CD4-positive, alpha-beta memory T cell (primary cell): ENCODE data around the gene C19orf12. TPM values are rescaled to one million over a fixed set of nuclear protein-coding genes. Genes with fewer than 3 reads are reported as not detected.

ENCODE experiments used
- CTCF ChIA-PET: fragments of 350-600 bp; sonication (Branson Sonifier 250); formaldehyde crosslinking; loops from one replicate; lab custom pipeline; 2021; ENCODE audit warnings: inconsistent platforms; ENCODE audit not compliant: partially characterized antibody; lab: Charles Lee
- POLR2A ChIA-PET: fragments of 350-600 bp; sonication (Branson Sonifier 250); formaldehyde crosslinking; loops from one replicate; lab custom pipeline; 2021; ENCODE audit not compliant: partially characterized antibody; lab: Charles Lee
- DNase-seq, 5 donors: peaks; one replicate each; pipeline versions ENCODE4 v3.0.0 to v3.0.0-alpha.2; 2020 to 2022; ENCODE audit warnings: mixed read lengths in 1 of 5
- H3K27ac ChIP-seq: one replicate; pipeline ENCODE4 v1.7.0; 2013; ENCODE audit warnings: low read depth, low read length
- H3K27me3 ChIP-seq: 2 replicates; pipeline ENCODE4 v1.7.0; 2013; ENCODE audit warnings: mild to moderate bottlenecking, low read length, moderate library complexity; ENCODE audit not compliant: insufficient read depth
- H3K36me3 ChIP-seq: 2 replicates; pipeline ENCODE4 v1.7.0; 2013; ENCODE audit warnings: mild to moderate bottlenecking, low read length, moderate library complexity; ENCODE audit not compliant: insufficient read depth
- H3K4me1 ChIP-seq: 2 replicates; pipeline ENCODE4 v1.7.0; 2013; ENCODE audit warnings: mild to moderate bottlenecking, low read length, moderate library complexity; ENCODE audit not compliant: insufficient read depth
- H3K4me3 ChIP-seq, 2 donors: one replicate each; pipeline ENCODE4 v1.7.0; 2013; ENCODE audit warnings: low read length in 2 of 2, mild to moderate bottlenecking in 1 of 2
- H3K9me3 ChIP-seq, 2 donors: one replicate each; pipeline ENCODE4 v1.7.0; 2013; ENCODE audit warnings: low read length in 2 of 2, control low read depth in 1 of 2; ENCODE audit not compliant: control insufficient read depth in 1 of 2
- H3K27ac Mint-ChIP-seq, 7 donors: one replicate each; pipeline ENCODE4 v1.8.0; 2020 to 2021; ENCODE audit warnings: mixed read lengths in 7 of 7, mild to moderate bottlenecking in 6 of 7, inconsistent platforms in 3 of 7, moderate library complexity in 3 of 7
- H3K27me3 Mint-ChIP-seq, 2 donors: one replicate each; pipeline ENCODE4 v1.8.0; 2020 to 2021; ENCODE audit warnings: mixed read lengths in 2 of 2
- H3K36me3 Mint-ChIP-seq, 2 donors: one replicate each; pipeline ENCODE4 v1.8.0; 2020 to 2021; ENCODE audit warnings: mixed read lengths in 2 of 2, inconsistent platforms in 1 of 2, mild to moderate bottlenecking in 1 of 2
- H3K4me1 Mint-ChIP-seq, 4 donors: one replicate each; pipeline ENCODE4 v1.8.0; 2020 to 2021; ENCODE audit warnings: mixed read lengths in 4 of 4, mild to moderate bottlenecking in 1 of 4
- H3K4me3 Mint-ChIP-seq, 8 donors: one replicate each; pipeline ENCODE4 v1.8.0; 2020 to 2021; ENCODE audit warnings: mixed read lengths in 8 of 8, mild to moderate bottlenecking in 7 of 8, moderate library complexity in 6 of 8, inconsistent platforms in 3 of 8
- H3K9me3 Mint-ChIP-seq, 8 donors: one replicate each; pipeline ENCODE4 v1.8.0; 2020 to 2021; ENCODE audit warnings: mixed read lengths in 8 of 8, mild to moderate bottlenecking in 5 of 8, inconsistent platforms in 3 of 8, moderate library complexity in 1 of 8
- intact Hi-C: fragments of 100-400 bp; cut with micrococcal nuclease; formaldehyde crosslinking; loops from one replicate; pipeline ENCODE4 v1.15.1; 2023
- polyA plus RNA-seq, 2 donors: library from polyadenylated mRNA; unstranded; fragments of 300-500 nt; fragmentation: Illumina TruSeq; gene quantifications; one replicate each; pipeline ENCODE4 v1.2.3, GENCODE V29; 2021
- total RNA-seq, 2 experiments: library from RNA; stranded (reverse); gene quantifications; one replicate each; pipeline ENCODE4 v1.2.3, GENCODE V29; 2021

Gene C19orf12
- total and polyA plus RNA-seq, 4 experiments from 2014 or later: 22.7 to 30.1 (median 26.4) TPM

GRCh38 chr19:29731331-29731850 lies 16.3 kb upstream of the C19orf12 start:
- H3K27ac Mint-ChIP-seq: no peak overlapping the region
- Histone ChIP-seq H3K27ac (no peak overlapping the region), H3K4me1 (no peaks in the 10 kb centered on the region), H3K4me3 (no peak overlapping the region), H3K27me3 (no peaks in the 10 kb centered on the region), H3K36me3 (no peaks in the 10 kb centered on the region), H3K9me3 (no peaks in the 10 kb centered on the region)
- no peak for DNase-seq
- no peaks in the 10 kb centered on the region for H3K36me3 Mint-ChIP-seq
- H3K27me3 Mint-ChIP-seq: peaks cover 9 to 19% of the 10 kb centered on the region in 2 donors
- no peaks in the 10 kb centered on the region for H3K9me3 Mint-ChIP-seq
- ChIA-PET CTCF (interaction anchor here (0.6 to 8.9 kb wide), 5 partner anchors 10 to 215 kb away, joined by 3 to 145 read pairs (median 5); no protein-coding TSS in a partner anchor), POLR2A (no interaction called here)
- H3K4me1 Mint-ChIP-seq: no peaks in the 10 kb centered on the region
- intact Hi-C loops: no loop called here
- H3K4me3 Mint-ChIP-seq: no peak overlapping the region

GRCh38 chr19:29727906-29728305 lies 12.8 kb upstream of the C19orf12 start:
- no peaks in the 10 kb centered on the region for H3K9me3 ChIP-seq
- peaks cover 12 to 35% of the 10 kb centered on the region in 2 donors for H3K27me3 Mint-ChIP-seq
- H3K27ac ChIP-seq: no peak overlapping the region
- no peaks in the 10 kb centered on the region for H3K36me3 Mint-ChIP-seq
- H3K36me3 ChIP-seq: no peaks in the 10 kb centered on the region
- peaks cover 11% of the 10 kb centered on the region for H3K4me1 ChIP-seq
- no peak overlapping the region for H3K27ac Mint-ChIP-seq
- H3K9me3 Mint-ChIP-seq: no peaks in the 10 kb centered on the region
- ChIA-PET POLR2A (no interaction called here), CTCF (interaction anchor here (0.9 to 8.9 kb wide), 9 partner anchors 11 to 151 kb away, joined by 3 to 145 read pairs (median 5); no protein-coding TSS in a partner anchor)
- H3K4me3 Mint-ChIP-seq: no peak overlapping the region
- DNase-seq: no peak
- peaks cover 4% of the 10 kb centered on the region for H3K27me3 ChIP-seq
- H3K4me3 ChIP-seq: no peak overlapping the region
- H3K4me1 Mint-ChIP-seq: peaks cover 4 to 11% (median 5%) of the 10 kb centered on the region in 4 donors
- intact Hi-C loops: no loop called here

DNA sequence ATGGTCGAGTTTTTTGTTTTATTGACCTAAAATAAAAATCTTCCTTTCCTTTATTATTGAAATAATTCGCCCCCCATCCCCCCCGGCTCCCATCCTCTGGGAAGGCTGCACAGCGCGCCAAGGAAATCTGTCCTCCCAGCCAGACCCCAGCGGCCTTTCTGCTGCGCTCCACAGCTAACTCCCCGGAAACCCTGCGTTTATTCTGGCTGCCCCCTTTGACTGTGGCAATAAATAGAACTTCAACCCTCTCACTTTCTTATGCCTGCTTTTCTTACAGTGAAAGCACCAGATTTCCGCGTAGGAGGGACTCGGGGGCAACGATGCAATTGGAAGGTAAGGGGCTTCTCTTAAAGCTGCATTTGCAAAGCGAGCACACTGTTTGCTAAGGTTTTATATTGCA lies 9.7 kb upstream of the C19orf12 start:
- intact Hi-C loops: no loop called here
- Mint-ChIP-seq H3K4me1 (peaks cover 4 to 11% (median 5%) of the 10 kb centered on the region in 4 donors), H3K27ac (no peak overlapping the region), H3K36me3 (no peaks in the 10 kb centered on the region), H3K4me3 (peak overlapping the region in 5 of 8 donors; percentile 35 to 74 (median 54)), H3K9me3 (no peaks in the 10 kb centered on the region), H3K27me3 (peaks cover 11 to 29% of the 10 kb centered on the region in 2 donors)
- H3K27ac ChIP-seq: no peak overlapping the region
- POLR2A ChIA-PET: interaction anchor here (1.0 kb wide), 1 partner anchor 10 kb away, joined by 3 read pairs; the partner anchor contains the start of gene C19orf12
- no peaks in the 10 kb centered on the region for H3K36me3 ChIP-seq
- H3K27me3 ChIP-seq: peaks cover 4% of the 10 kb centered on the region
- no peaks in the 10 kb centered on the region for H3K9me3 ChIP-seq
- CTCF ChIA-PET: interaction anchor here (0.7 to 8.9 kb wide), 5 partner anchors 8 to 149 kb away, joined by 3 to 145 read pairs (median 7); no protein-coding TSS in a partner anchor
- no peak for DNase-seq
- H3K4me3 ChIP-seq: no peak overlapping the region
- H3K4me1 ChIP-seq: peaks cover 11% of the 10 kb centered on the region

DNA sequence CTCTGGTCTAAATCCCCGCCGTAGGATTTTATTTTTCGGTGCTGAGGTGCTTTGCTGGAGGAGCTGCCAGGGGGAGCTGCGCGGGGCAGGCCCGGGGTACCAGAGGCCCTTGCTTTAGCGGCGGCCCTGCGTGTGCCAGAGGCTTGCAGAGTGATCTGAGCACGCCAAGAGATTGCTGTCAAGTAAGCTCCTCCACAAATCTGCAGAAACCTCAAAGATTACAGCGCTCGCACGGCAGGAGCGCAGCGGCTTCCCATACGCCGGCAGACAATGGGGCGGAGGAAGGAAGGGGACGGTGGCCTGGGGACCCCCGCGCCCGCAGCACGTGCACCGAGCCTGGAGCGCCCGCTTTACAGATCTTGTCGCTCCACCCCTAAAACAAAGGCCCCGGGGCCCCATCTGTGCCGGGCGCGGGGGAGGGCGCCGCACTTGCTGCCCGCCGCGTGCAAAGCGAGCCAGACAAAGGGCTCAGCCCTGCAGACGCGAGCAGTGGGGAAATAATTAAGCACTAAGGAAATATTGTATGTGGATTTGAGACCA lies 9.1 kb upstream of the C19orf12 start:
- peaks cover 11% of the 10 kb centered on the region for H3K4me1 ChIP-seq
- H3K27ac ChIP-seq: no peak overlapping the region
- H3K27me3 ChIP-seq: peaks cover 4% of the 10 kb centered on the region
- Mint-ChIP-seq H3K4me1 (peaks cover 4 to 11% (median 5%) of the 10 kb centered on the region in 4 donors), H3K9me3 (no peaks in the 10 kb centered on the region), H3K4me3 (peak overlapping the region; percentile 29 to 77 (median 65)), H3K27me3 (peaks cover 11 to 29% of the 10 kb centered on the region in 2 donors), H3K36me3 (no peaks in the 10 kb centered on the region), H3K27ac (peak overlapping the region in 1 of 7 donors; percentile 50)
- POLR2A ChIA-PET: interaction anchor here (1.0 kb wide), 1 partner anchor 10 kb away, joined by 3 read pairs; the partner anchor contains the start of gene C19orf12
- H3K4me3 ChIP-seq: no peak overlapping the region
- CTCF ChIA-PET: interaction anchor here (1.3 to 4.9 kb wide), 3 partner anchors 7 to 114 kb away, joined by 7 to 31 read pairs (median 8); no protein-coding TSS in a partner anchor
- DNase-seq: peak in 3 of 5 donors; percentile 10 to 19 (median 15)
- intact Hi-C loops: no loop called here
- H3K36me3 ChIP-seq: no peaks in the 10 kb centered on the region
- H3K9me3 ChIP-seq: no peaks in the 10 kb centered on the region

- Histone ChIP-seq H3K27ac (no peak overlapping the region), H3K27me3 (no peaks in the 10 kb centered on the region), H3K36me3 (no peaks in the 10 kb centered on the region), H3K4me3 (no peak overlapping the region), H3K4me1 (peaks cover 37% of the 10 kb centered on the region), H3K9me3 (no peaks in the 10 kb centered on the region)
- H3K36me3 Mint-ChIP-seq: peaks cover 0 to 11% of the 10 kb centered on the region in 2 donors
- no peak for DNase-seq
- H3K27me3 Mint-ChIP-seq: peaks cover 0 to 1% of the 10 kb centered on the region in 2 donors
- peaks cover 30 to 42% (median 36%) of the 10 kb centered on the region in 4 donors for H3K4me1 Mint-ChIP-seq
- H3K4me3 Mint-ChIP-seq: no peak overlapping the region
- H3K9me3 Mint-ChIP-seq: no peaks in the 10 kb centered on the region
- CTCF ChIA-PET: interaction anchor here (1.1 to 13.2 kb wide), 24 partner anchors 10 to 156 kb away, joined by 3 to 278 read pairs (median 8); partner anchors contain the start of genes PLEKHF1 and POP4
- POLR2A ChIA-PET: interaction anchor here (1.0 to 6.9 kb wide), 13 partner anchors 23 to 127 kb away, joined by 3 to 151 read pairs (median 8); partner anchors contain the start of genes PLEKHF1 and POP4
- H3K27ac Mint-ChIP-seq: peak overlapping the region in 2 of 7 donors; percentile 95 to 98
- intact Hi-C loops: no loop called here
Measured at GRCh38 chr19:29717051-29717450, 2.0 kb upstream of the C19orf12 start.

DNA sequence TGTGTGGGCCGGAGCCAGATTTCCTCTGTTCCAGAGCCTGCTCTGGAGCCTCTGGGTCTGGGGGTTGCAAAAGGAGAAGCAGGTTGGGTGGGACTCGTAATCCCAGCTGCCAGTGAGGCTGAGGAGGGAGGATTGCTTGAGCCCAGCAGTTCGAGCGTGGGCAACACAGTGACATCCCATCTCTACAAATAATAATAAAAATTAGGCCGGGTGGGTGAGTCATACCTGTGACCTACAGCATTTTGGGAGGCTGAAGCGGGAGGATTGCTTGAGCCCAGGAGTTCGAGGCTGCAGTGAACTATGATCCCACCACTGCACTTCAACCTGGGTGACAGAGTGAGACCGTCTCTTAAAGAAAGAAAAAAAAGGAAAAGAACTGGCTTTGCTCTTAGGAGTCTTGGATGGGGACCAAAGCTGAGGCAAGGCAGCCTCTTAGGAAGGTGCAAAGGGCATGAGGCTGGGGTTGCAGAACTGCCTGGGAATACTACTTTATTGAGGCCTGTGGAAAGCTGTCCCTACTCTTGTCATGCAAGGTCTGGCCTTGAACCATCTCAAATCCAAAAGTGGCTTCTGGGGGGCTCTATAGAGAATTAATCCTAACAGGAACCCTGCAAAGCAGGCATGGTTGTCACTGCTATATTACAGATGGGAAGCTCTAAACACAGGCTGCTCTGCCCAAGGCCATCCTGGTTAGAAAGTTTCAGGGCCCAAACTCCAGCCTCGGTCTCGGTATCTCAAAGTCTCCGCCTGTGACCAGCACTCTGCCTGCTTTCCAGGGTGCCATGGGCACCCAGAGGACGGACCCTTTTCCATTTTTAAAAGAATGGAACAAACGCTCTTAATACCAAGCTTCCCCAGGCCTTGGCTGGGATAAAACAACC lies 880 bp upstream of the C19orf12 start:
- intact Hi-C loops: loop anchor here (1.0 to 2.0 kb wide), 7 partner anchors 22 to 503 kb away; partner anchors contain the start of genes PLEKHF1, POP4 and UQCRFS1
- Mint-ChIP-seq H3K36me3 (peaks cover 0 to 11% of the 10 kb centered on the region in 2 donors), H3K27ac (peak overlapping the region; percentile 94 to 98 (median 98)), H3K9me3 (no peaks in the 10 kb centered on the region), H3K27me3 (no peaks in the 10 kb centered on the region), H3K4me1 (peaks cover 36 to 52% (median 45%) of the 10 kb centered on the region in 4 donors), H3K4me3 (peak overlapping the region; percentile 87 to 94 (median 92))
- Histone ChIP-seq H3K9me3 (no peaks in the 10 kb centered on the region), H3K4me3 (peak overlapping the region; percentile 80 to 84), H3K4me1 (peaks cover 48% of the 10 kb centered on the region), H3K36me3 (no peaks in the 10 kb centered on the region), H3K27me3 (no peaks in the 10 kb centered on the region), H3K27ac (peak overlapping the region; percentile 88)
- ChIA-PET CTCF (interaction anchor here (0.7 to 13.2 kb wide), 36 partner anchors 9 to 1923 kb away, joined by 3 to 278 read pairs (median 5); partner anchors contain the start of genes PLEKHF1 and POP4), POLR2A (interaction anchor here (0.8 to 6.9 kb wide), 22 partner anchors 10 to 157 kb away, joined by 3 to 151 read pairs (median 8); partner anchors contain the start of genes PLEKHF1 and POP4)
- DNase-seq: peak in 1 of 5 donors; percentile 10
